Measurements from ENCODE around the gene C19orf25. TPM values are rescaled to one million over a fixed set of nuclear protein-coding genes. Genes with fewer than 3 reads are reported as not detected.
A peak's percentile ranks its signal among the peaks of the same experiment; 100 is the strongest.

C19orf25 gene
- 14.5 TPM for polyA plus RNA-seq (2013)

DNA sequence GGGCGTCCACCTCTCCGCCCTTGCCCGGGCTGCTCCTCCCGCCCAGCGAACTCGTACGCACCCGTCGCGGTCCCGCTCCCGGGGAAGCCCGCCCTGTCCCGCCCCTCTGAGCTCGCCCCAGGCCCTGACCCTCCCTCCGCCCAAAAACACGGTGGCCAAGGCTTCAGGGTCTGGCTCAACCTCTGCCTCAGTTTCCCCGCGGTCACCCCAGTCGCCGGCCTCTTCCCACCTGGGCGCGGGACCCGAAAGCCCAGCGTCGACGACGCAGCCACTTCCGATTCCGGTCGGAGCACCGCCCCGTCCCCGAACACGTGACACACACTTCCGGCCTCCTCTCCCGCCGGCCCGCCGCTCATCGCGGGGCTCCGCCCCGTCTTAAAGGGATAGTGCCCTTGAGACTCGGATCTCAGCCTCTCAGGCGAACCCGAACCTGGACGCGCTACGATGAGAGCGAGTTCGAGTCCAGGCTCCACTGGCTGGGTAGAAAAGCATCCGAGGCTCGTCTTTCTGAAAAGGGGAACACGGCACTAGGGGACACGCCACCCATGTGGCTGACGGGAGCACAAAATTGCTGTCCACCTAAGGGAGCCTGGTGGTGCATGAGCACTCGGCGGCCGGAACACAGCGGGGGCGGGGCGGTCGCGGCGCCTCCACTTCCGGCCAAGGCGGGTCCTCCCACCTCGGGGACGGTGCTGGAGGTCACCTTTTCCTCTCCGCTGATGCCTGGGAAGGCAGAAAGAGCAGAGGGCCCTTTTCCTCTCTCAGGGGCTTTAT lies at the start of gene C19orf25:
Gene C19orf25, minus strand, starts transcription at position 282 of the 774 bp plus-strand sequence. CDS start 312 bp downstream, outside the sequence.
- 0% methylated on average over 67 of the region's 71 CpGs for WGBS (ENCODE audit: insufficient coverage)
- peaks cover 0 to 19% (median 4%) of the 10 kb centered on the region in 4 experiments for H3K36me3 ChIP-seq (ENCODE audit: control insufficient read depth in 4 of 4, insufficient read depth in 4 of 4, low read length in 3 of 4)
- peak within 1 kb of the TSS; percentile 56 to 86 (median 72) for H3K4me3 ChIP-seq (ENCODE audit: control insufficient read depth in 1 of 7, extremely low read depth in 1 of 7, insufficient read depth in 4 of 7, low read depth in 2 of 7, low read length in 6 of 7)
- H3K9me3 ChIP-seq (ENCODE audit: control extremely low read depth in 1 of 5, control insufficient read depth in 4 of 5, insufficient read depth in 2 of 5, low read depth in 1 of 5, low read length in 4 of 5): no peaks in the 10 kb centered on the region
- peak within 1 kb of the TSS; percentile 33 to 75 for H3K27ac ChIP-seq (ENCODE audit: insufficient read depth in 1 of 2, low read depth in 1 of 2, low read length in 2 of 2, poor library complexity in 1 of 2, severe bottlenecking in 2 of 2)
- peaks cover 0 to 15% (median 12%) of the 10 kb centered on the region in 4 experiments for H3K4me1 ChIP-seq (ENCODE audit: control extremely low read depth in 1 of 4, control insufficient read depth in 4 of 4, insufficient read depth in 4 of 4, low read length in 3 of 4)
- DNase-seq: peak; percentile 88 to 93 (median 93)
- ChIA-PET POLR2A (no interaction called here), CTCF (no interaction called here)
- peaks cover 0 to 6% (median 0%) of the 10 kb centered on the region in 5 experiments for H3K27me3 ChIP-seq (replicated peaks in 2 of 5; ENCODE audit: control insufficient read depth in 4 of 5, insufficient read depth in 5 of 5, low read length in 4 of 5)

GRCh38 chr19:1527650-1528309 lies 48.8 kb upstream of the C19orf25 start:
- Histone ChIP-seq H3K27me3 (replicated peaks in 2 of 5; ENCODE audit: control insufficient read depth in 4 of 5, insufficient read depth in 5 of 5, low read length in 4 of 5) (peaks cover 4 to 54% (median 18%) of the 10 kb centered on the region in 5 experiments), H3K9me3 (ENCODE audit: control extremely low read depth in 1 of 5, control insufficient read depth in 4 of 5, insufficient read depth in 2 of 5, low read depth in 1 of 5, low read length in 4 of 5) (no peaks in the 10 kb centered on the region), H3K4me1 (ENCODE audit: control extremely low read depth in 1 of 4, control insufficient read depth in 4 of 4, insufficient read depth in 4 of 4, low read length in 3 of 4) (peaks cover 0 to 4% (median 0%) of the 10 kb centered on the region in 4 experiments), H3K27ac (ENCODE audit: insufficient read depth in 1 of 2, low read depth in 1 of 2, low read length in 2 of 2, poor library complexity in 1 of 2, severe bottlenecking in 2 of 2) (no peak overlapping the region), H3K36me3 (ENCODE audit: control insufficient read depth in 4 of 4, insufficient read depth in 4 of 4, low read length in 3 of 4) (no peaks in the 10 kb centered on the region), H3K4me3 (ENCODE audit: control insufficient read depth in 1 of 7, extremely low read depth in 1 of 7, insufficient read depth in 4 of 7, low read depth in 2 of 7, low read length in 6 of 7) (no peak overlapping the region)
- no peak for DNase-seq
- 83% methylated on average over 24 of the region's 27 CpGs for WGBS (ENCODE audit: insufficient coverage)
- ChIA-PET CTCF (no interaction called here), POLR2A (no interaction called here)

DNA sequence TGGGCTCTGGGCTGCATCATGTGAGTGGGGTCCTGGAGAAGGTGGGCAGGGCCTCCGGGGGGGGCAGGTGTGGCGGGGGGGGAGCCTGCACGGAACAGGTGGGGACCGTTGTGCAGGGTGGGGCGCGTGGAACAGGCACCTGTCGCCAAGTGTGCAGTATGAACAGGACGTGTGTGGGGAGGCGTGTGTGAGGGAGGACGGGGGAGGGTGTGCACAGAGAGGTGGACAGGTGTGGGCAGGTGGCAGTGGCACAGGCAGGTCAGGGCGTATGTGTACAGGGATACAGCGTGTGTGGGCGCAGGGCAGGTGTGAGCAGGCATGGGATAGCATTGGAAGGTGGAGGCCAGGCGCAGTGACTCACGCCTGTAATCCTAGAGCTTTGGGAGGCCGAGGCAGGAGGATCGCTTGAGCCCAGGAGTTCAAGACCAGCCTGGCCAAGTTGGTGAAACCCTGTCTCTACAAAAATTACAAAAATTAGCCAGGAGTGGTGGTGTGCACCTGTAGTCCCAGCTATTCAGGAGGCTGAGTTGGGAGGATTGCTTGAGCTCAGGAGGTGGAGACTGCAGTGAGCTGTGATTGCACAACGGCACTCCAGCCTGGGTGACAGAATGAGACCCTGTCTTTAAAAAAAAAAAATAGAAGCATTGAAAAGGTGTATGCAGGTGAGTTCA lies 48.1 kb upstream of the C19orf25 start:
- no peak for DNase-seq
- ChIA-PET CTCF (interaction anchor here (0.6 kb wide), 1 partner anchor 66 kb away, joined by 3 read pairs; no protein-coding TSS in a partner anchor), POLR2A (no interaction called here)
- Histone ChIP-seq H3K4me1 (ENCODE audit: control extremely low read depth in 1 of 4, control insufficient read depth in 4 of 4, insufficient read depth in 4 of 4, low read length in 3 of 4) (peaks cover 0 to 4% (median 0%) of the 10 kb centered on the region in 4 experiments), H3K27me3 (replicated peaks in 2 of 5; ENCODE audit: control insufficient read depth in 4 of 5, insufficient read depth in 5 of 5, low read length in 4 of 5) (peaks cover 4 to 58% (median 19%) of the 10 kb centered on the region in 5 experiments), H3K36me3 (ENCODE audit: control insufficient read depth in 4 of 4, insufficient read depth in 4 of 4, low read length in 3 of 4) (no peaks in the 10 kb centered on the region), H3K9me3 (ENCODE audit: control extremely low read depth in 1 of 5, control insufficient read depth in 4 of 5, insufficient read depth in 2 of 5, low read depth in 1 of 5, low read length in 4 of 5) (no peaks in the 10 kb centered on the region), H3K4me3 (ENCODE audit: control insufficient read depth in 1 of 7, extremely low read depth in 1 of 7, insufficient read depth in 4 of 7, low read depth in 2 of 7, low read length in 6 of 7) (no peak overlapping the region), H3K27ac (ENCODE audit: insufficient read depth in 1 of 2, low read depth in 1 of 2, low read length in 2 of 2, poor library complexity in 1 of 2, severe bottlenecking in 2 of 2) (no peak overlapping the region)
- 87% methylated on average over 14 of the region's 18 CpGs for WGBS (ENCODE audit: insufficient coverage)

GRCh38 chr19:1526066-1526778 lies 47.2 kb upstream of the C19orf25 start:
- CTCF ChIA-PET: no interaction called here
- peaks cover 0 to 4% (median 0%) of the 10 kb centered on the region in 4 experiments for H3K4me1 ChIP-seq (ENCODE audit: control extremely low read depth in 1 of 4, control insufficient read depth in 4 of 4, insufficient read depth in 4 of 4, low read length in 3 of 4)
- DNase-seq: no peak
- no peaks in the 10 kb centered on the region for H3K9me3 ChIP-seq (ENCODE audit: control extremely low read depth in 1 of 5, control insufficient read depth in 4 of 5, insufficient read depth in 2 of 5, low read depth in 1 of 5, low read length in 4 of 5)
- no peak overlapping the region for H3K4me3 ChIP-seq (ENCODE audit: control insufficient read depth in 1 of 7, extremely low read depth in 1 of 7, insufficient read depth in 4 of 7, low read depth in 2 of 7, low read length in 6 of 7)
- no peaks in the 10 kb centered on the region for H3K36me3 ChIP-seq (ENCODE audit: control insufficient read depth in 4 of 4, insufficient read depth in 4 of 4, low read length in 3 of 4)
- POLR2A ChIA-PET: no interaction called here
- 80% methylated on average over 33 of the region's 33 CpGs for WGBS (ENCODE audit: insufficient coverage)
- no peak overlapping the region for H3K27ac ChIP-seq (ENCODE audit: insufficient read depth in 1 of 2, low read depth in 1 of 2, low read length in 2 of 2, poor library complexity in 1 of 2, severe bottlenecking in 2 of 2)
- H3K27me3 ChIP-seq (replicated peaks in 2 of 5; ENCODE audit: control insufficient read depth in 4 of 5, insufficient read depth in 5 of 5, low read length in 4 of 5): peaks cover 4 to 64% (median 22%) of the 10 kb centered on the region in 5 experiments

DNA sequence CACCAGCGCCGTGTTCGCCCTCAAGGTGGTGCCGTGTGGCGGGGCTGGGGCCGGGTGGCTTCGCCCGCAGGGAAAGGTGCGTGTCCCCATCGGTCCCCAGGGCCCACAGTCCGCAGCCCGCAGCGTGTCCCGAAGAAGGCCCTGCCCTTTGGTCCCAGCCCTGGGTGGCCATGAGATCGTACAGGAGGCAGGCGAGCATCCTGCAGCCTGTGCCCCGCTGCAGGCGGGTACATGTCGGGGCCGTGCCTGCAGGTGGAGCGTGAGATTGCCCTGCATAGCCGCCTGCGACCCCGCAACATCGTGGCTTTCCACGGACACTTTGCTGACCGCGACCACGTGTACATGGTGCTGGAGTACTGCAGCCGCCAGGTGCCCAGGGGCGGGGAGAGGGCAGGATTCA lies 46.3 kb upstream of the C19orf25 start:
- H3K27me3 ChIP-seq (replicated peaks in 2 of 5; ENCODE audit: control insufficient read depth in 4 of 5, insufficient read depth in 5 of 5, low read length in 4 of 5): peaks cover 4 to 68% (median 22%) of the 10 kb centered on the region in 5 experiments
- peaks cover 0 to 4% (median 0%) of the 10 kb centered on the region in 4 experiments for H3K4me1 ChIP-seq (ENCODE audit: control extremely low read depth in 1 of 4, control insufficient read depth in 4 of 4, insufficient read depth in 4 of 4, low read length in 3 of 4)
- WGBS (ENCODE audit: insufficient coverage): 65% methylated on average over 28 of the region's 31 CpGs
- no peak overlapping the region for H3K27ac ChIP-seq (ENCODE audit: insufficient read depth in 1 of 2, low read depth in 1 of 2, low read length in 2 of 2, poor library complexity in 1 of 2, severe bottlenecking in 2 of 2)
- ChIA-PET POLR2A (no interaction called here), CTCF (no interaction called here)
- no peak overlapping the region for H3K4me3 ChIP-seq (ENCODE audit: control insufficient read depth in 1 of 7, extremely low read depth in 1 of 7, insufficient read depth in 4 of 7, low read depth in 2 of 7, low read length in 6 of 7)
- no peaks in the 10 kb centered on the region for H3K36me3 ChIP-seq (ENCODE audit: control insufficient read depth in 4 of 4, insufficient read depth in 4 of 4, low read length in 3 of 4)
- DNase-seq: no peak
- H3K9me3 ChIP-seq (ENCODE audit: control extremely low read depth in 1 of 5, control insufficient read depth in 4 of 5, insufficient read depth in 2 of 5, low read depth in 1 of 5, low read length in 4 of 5): no peaks in the 10 kb centered on the region

- Histone ChIP-seq H3K36me3 (ENCODE audit: control insufficient read depth in 4 of 4, insufficient read depth in 4 of 4, low read length in 3 of 4) (no peaks in the 10 kb centered on the region), H3K27me3 (replicated peaks in 2 of 5; ENCODE audit: control insufficient read depth in 4 of 5, insufficient read depth in 5 of 5, low read length in 4 of 5) (peaks cover 4 to 69% (median 22%) of the 10 kb centered on the region in 5 experiments)
Measured at GRCh38 chr19:1524972-1525325, 45.9 kb upstream of the C19orf25 start.

More at GRCh38 chr19:1524972-1525325, 45.9 kb upstream of the C19orf25 start:
- H3K9me3 ChIP-seq (ENCODE audit: control extremely low read depth in 1 of 5, control insufficient read depth in 4 of 5, insufficient read depth in 2 of 5, low read depth in 1 of 5, low read length in 4 of 5): no peaks in the 10 kb centered on the region
- no peak for DNase-seq
- peaks cover 0 to 4% (median 0%) of the 10 kb centered on the region in 4 experiments for H3K4me1 ChIP-seq (ENCODE audit: control extremely low read depth in 1 of 4, control insufficient read depth in 4 of 4, insufficient read depth in 4 of 4, low read length in 3 of 4)
- 63% methylated on average over 13 of the region's 17 CpGs for WGBS (ENCODE audit: insufficient coverage)
- CTCF ChIA-PET: no interaction called here
- no peak overlapping the region for H3K27ac ChIP-seq (ENCODE audit: insufficient read depth in 1 of 2, low read depth in 1 of 2, low read length in 2 of 2, poor library complexity in 1 of 2, severe bottlenecking in 2 of 2)
- POLR2A ChIA-PET: no interaction called here
- no peak overlapping the region for H3K4me3 ChIP-seq (ENCODE audit: control insufficient read depth in 1 of 7, extremely low read depth in 1 of 7, insufficient read depth in 4 of 7, low read depth in 2 of 7, low read length in 6 of 7)
